Common myeloid progenitor, CD34-positive (primary cell): Measurements from ENCODE around the gene PRSS36.

ENCODE experiments used
- CTCF ChIA-PET: fragments of 350-600 bp; sonication (Branson Sonifier 250); formaldehyde crosslinking; loops from one replicate; lab custom pipeline; 2021; ENCODE audit warnings: antibody characterized with exemption; lab: Charles Lee
- POLR2A ChIA-PET: fragments of 350-600 bp; sonication (Branson Sonifier 250); formaldehyde crosslinking; loops from one replicate; lab custom pipeline; 2021; ENCODE audit warnings: antibody characterized with exemption; lab: Charles Lee
- DNase-seq, 3 donors: peaks; one replicate each; pipeline versions ENCODE4 v3.0.0 to v3.0.0-alpha.2; 2013
- H3K27ac ChIP-seq, 2 experiments: 1 replicate in 1 of 2; 2 replicates in 1 of 2; pipeline ENCODE4 v1.7.0; 2013; ENCODE audit warnings: inconsistent platforms in 2 of 2, low read length in 2 of 2, mild to moderate bottlenecking in 2 of 2, low read depth in 1 of 2, moderate library complexity in 1 of 2; ENCODE audit not compliant: severe bottlenecking in 2 of 2, insufficient read depth in 1 of 2, poor library complexity in 1 of 2
- H3K27me3 ChIP-seq, 5 experiments: replicated peaks in 2 of 5; 1 replicate in 3 of 5; 2 replicates in 2 of 5; pipeline versions ENCODE4 v1.6.1 to v1.7.0; 2013; ENCODE audit warnings: low read length in 4 of 5, mild to moderate bottlenecking in 2 of 5, moderate library complexity in 2 of 5, inconsistent platforms in 1 of 5; ENCODE audit not compliant: insufficient read depth in 5 of 5, control insufficient read depth in 4 of 5
- H3K36me3 ChIP-seq, 4 experiments: 1 replicate in 2 of 4; 2 replicates in 2 of 4; pipeline versions ENCODE4 v1.6.1 to v1.7.0; 2013; ENCODE audit warnings: low read length in 3 of 4, control low read depth in 1 of 4, mild to moderate bottlenecking in 1 of 4; ENCODE audit not compliant: control insufficient read depth in 4 of 4, insufficient read depth in 4 of 4
- H3K4me1 ChIP-seq, 4 experiments: 1 replicate in 3 of 4; 2 replicates in 1 of 4; pipeline versions ENCODE4 v1.6.1 to v1.7.1; 2013; ENCODE audit warnings: low read length in 3 of 4, mild to moderate bottlenecking in 3 of 4, control low read depth in 1 of 4, inconsistent platforms in 1 of 4, moderate library complexity in 1 of 4; ENCODE audit not compliant: control insufficient read depth in 4 of 4, insufficient read depth in 4 of 4; ENCODE audit errors: control extremely low read depth in 1 of 4
- H3K4me3 ChIP-seq, 7 experiments: 1 replicate in 4 of 7; 2 replicates in 3 of 7; pipeline versions ENCODE4 v1.5.1 to v1.7.0; 2013; ENCODE audit warnings: mild to moderate bottlenecking in 7 of 7, low read length in 6 of 7, moderate library complexity in 6 of 7, inconsistent platforms in 2 of 7, low read depth in 2 of 7, control low read depth in 1 of 7; ENCODE audit not compliant: insufficient read depth in 4 of 7, control insufficient read depth in 1 of 7; ENCODE audit errors: extremely low read depth in 1 of 7
- H3K9me3 ChIP-seq, 5 experiments: 1 replicate in 4 of 5; 2 replicates in 1 of 5; pipeline versions ENCODE4 v1.6.1 to v1.7.1; 2013; ENCODE audit warnings: low read length in 4 of 5, mild to moderate bottlenecking in 2 of 5, inconsistent platforms in 1 of 5, low read depth in 1 of 5, moderate library complexity in 1 of 5; ENCODE audit not compliant: control insufficient read depth in 4 of 5, insufficient read depth in 2 of 5; ENCODE audit errors: control extremely low read depth in 1 of 5
- WGBS: methylation state at CpG from one replicate; pipeline ENCODE4 v1.1.5; 2013; ENCODE audit not compliant: insufficient coverage; 5-methylcytosine and 5-hydroxymethylcytosine counted together

Gene PRSS36

GRCh38 chr16:31189412-31189778, 39.5 kb upstream of the PRSS36 start:
- H3K4me1 ChIP-seq: peaks cover 0 to 22% (median 12%) of the 10 kb centered on the region in 4 experiments
- ChIA-PET CTCF (interaction anchor here (1.5 kb wide), 1 partner anchor 12 kb away, joined by 4 read pairs; no protein-coding TSS in a partner anchor), POLR2A (interaction anchor here (1.3 to 2.1 kb wide), 2 partner anchors 9 kb away, joined by 8 to 10 read pairs; partner anchors contain the start of gene FUS)
- H3K9me3 ChIP-seq: no peaks in the 10 kb centered on the region
- no peak for DNase-seq
- no peak overlapping the region for H3K4me3 ChIP-seq
- no peaks in the 10 kb centered on the region for H3K27me3 ChIP-seq
- 83% methylated on average over 2 of the region's 2 CpGs for WGBS
- H3K27ac ChIP-seq: peak overlapping the region in 1 of 2 experiments; percentile 1
- H3K36me3 ChIP-seq: peaks cover 55 to 99% (median 88%) of the 10 kb centered on the region in 4 experiments

GRCh38 chr16:31188450-31189411, 38.9 kb upstream of the PRSS36 start:
- DNase-seq: no peak
- Histone ChIP-seq H3K27me3 (no peaks in the 10 kb centered on the region), H3K36me3 (peaks cover 55 to 98% (median 89%) of the 10 kb centered on the region in 4 experiments), H3K9me3 (no peaks in the 10 kb centered on the region), H3K4me3 (no peak overlapping the region), H3K4me1 (peaks cover 4 to 27% (median 14%) of the 10 kb centered on the region in 4 experiments), H3K27ac (peak overlapping the region in 1 of 2 experiments; percentile 1)
- CTCF ChIA-PET: interaction anchor here (1.2 to 1.5 kb wide), 2 partner anchors 12 kb away, joined by 3 to 4 read pairs; no protein-coding TSS in a partner anchor
- WGBS: 94% methylated on average over 3 of the region's 3 CpGs
- POLR2A ChIA-PET: interaction anchor here (1.3 to 2.1 kb wide), 2 partner anchors 9 to 10 kb away, joined by 8 to 10 read pairs; partner anchors contain the start of gene FUS

GRCh38 chr16:31187808-31188189, 37.9 kb upstream of the PRSS36 start:
- peaks cover 9 to 36% (median 21%) of the 10 kb centered on the region in 4 experiments for H3K4me1 ChIP-seq

GRCh38 chr16:31186930-31187807, 37.3 kb upstream of the PRSS36 start:
- H3K9me3 ChIP-seq: no peaks in the 10 kb centered on the region
- no peaks in the 10 kb centered on the region for H3K27me3 ChIP-seq
- no peak for DNase-seq
- CTCF ChIA-PET: interaction anchor here (1.2 kb wide), 1 partner anchor 14 kb away, joined by 3 read pairs; no protein-coding TSS in a partner anchor
- peaks cover 16 to 42% (median 25%) of the 10 kb centered on the region in 4 experiments for H3K4me1 ChIP-seq
- peaks cover 59 to 99% (median 90%) of the 10 kb centered on the region in 4 experiments for H3K36me3 ChIP-seq
- H3K4me3 ChIP-seq: no peak overlapping the region
- WGBS: 91% methylated on average over 8 of the region's 10 CpGs
- peak overlapping the region in 1 of 2 experiments; percentile 10 for H3K27ac ChIP-seq
- POLR2A ChIA-PET: interaction anchor here (1.0 kb wide), 1 partner anchor 15 kb away, joined by 3 read pairs; the partner anchor contains the start of gene PYCARD

More at GRCh38 chr16:31187808-31188189, 37.9 kb upstream of the PRSS36 start:
- ChIA-PET CTCF (interaction anchor here (1.2 kb wide), 1 partner anchor 13 kb away, joined by 3 read pairs; no protein-coding TSS in a partner anchor), POLR2A (interaction anchor here (1.0 kb wide), 1 partner anchor 14 kb away, joined by 3 read pairs; the partner anchor contains the start of gene PYCARD)
- Histone ChIP-seq H3K27ac (peak overlapping the region in 1 of 2 experiments; percentile 10), H3K36me3 (peaks cover 58 to 99% (median 90%) of the 10 kb centered on the region in 4 experiments), H3K27me3 (no peaks in the 10 kb centered on the region), H3K4me3 (no peak overlapping the region), H3K9me3 (no peaks in the 10 kb centered on the region)
- no peak for DNase-seq
- 95% methylated on average over 7 of the region's 8 CpGs for WGBS

GRCh38 chr16:31186176-31186575, 36.3 kb upstream of the PRSS36 start:
- Histone ChIP-seq H3K36me3 (peaks cover 51 to 96% (median 82%) of the 10 kb centered on the region in 4 experiments), H3K27me3 (no peaks in the 10 kb centered on the region), H3K9me3 (no peaks in the 10 kb centered on the region), H3K4me3 (peak overlapping the region in 1 of 7 experiments; percentile 0), H3K4me1 (peaks cover 21 to 52% (median 33%) of the 10 kb centered on the region in 4 experiments), H3K27ac (no peak overlapping the region)
- ChIA-PET CTCF (no interaction called here), POLR2A (no interaction called here)
- WGBS: 82% methylated on average over 7 of the region's 7 CpGs
- DNase-seq: peak in 2 of 3 donors; percentile 51 to 55

- CTCF ChIA-PET: no interaction called here
- Histone ChIP-seq H3K4me1 (peaks cover 21 to 55% (median 38%) of the 10 kb centered on the region in 4 experiments), H3K9me3 (no peaks in the 10 kb centered on the region), H3K36me3 (peaks cover 46 to 89% (median 74%) of the 10 kb centered on the region in 4 experiments), H3K27ac (peak overlapping the region in 1 of 2 experiments; percentile 21), H3K27me3 (no peaks in the 10 kb centered on the region), H3K4me3 (no peak overlapping the region)
- 94% methylated on average over 2 of the region's 5 CpGs for WGBS
- POLR2A ChIA-PET: interaction anchor here (0.6 kb wide), 1 partner anchor 13 kb away, joined by 3 read pairs; no protein-coding TSS in a partner anchor
- DNase-seq: no peak
Measured at GRCh38 chr16:31185339-31185738, 35.5 kb upstream of the PRSS36 start.
